Keratinocyte (primary cell): Measurements from ENCODE around the gene GNB5. TPM values are rescaled to one million over a fixed set of nuclear protein-coding genes. Genes with fewer than 3 reads are reported as not detected.

Source experiments
- DNase-seq: peaks from one replicate; pipeline ENCODE4 v3.0.0-alpha.2; 2011; ENCODE audit warnings: low read depth, missing footprints, low spot score
- FAIRE-seq: peaks from 2 replicates; lab custom pipeline; 2011; peaks lifted over from hg19 to GRCh38; lab: Jason Lieb, UNC
- H2AFZ ChIP-seq: 2 replicates; pipeline ENCODE4 v1.6.0; 2012; ENCODE audit warnings: low read length, control low read depth, inconsistent platforms; ENCODE audit not compliant: control insufficient read depth
- H3K27ac ChIP-seq: 2 replicates; pipeline ENCODE4 v1.5.1; 2011; ENCODE audit warnings: low read length; ENCODE audit not compliant: control insufficient read depth, insufficient read depth
- H3K27me3 ChIP-seq: 3 replicates; pipeline ENCODE4 v1.6.0; 2011; ENCODE audit warnings: low read length; ENCODE audit not compliant: control insufficient read depth, insufficient read depth; ENCODE audit errors: extremely low read depth
- H3K36me3 ChIP-seq, 2 experiments: 2 replicates in 1 of 2; 3 replicates in 1 of 2; pipeline ENCODE4 v1.5.1; 2011; ENCODE audit warnings: low read length in 2 of 2, mild to moderate bottlenecking in 1 of 2; ENCODE audit not compliant: control insufficient read depth in 2 of 2, insufficient read depth in 2 of 2; ENCODE audit errors: extremely low read depth in 1 of 2
- H3K4me1 ChIP-seq: 3 replicates; pipeline ENCODE4 v1.5.1; 2011; ENCODE audit warnings: low read length; ENCODE audit not compliant: control insufficient read depth, insufficient read depth; ENCODE audit errors: extremely low read depth
- H3K4me2 ChIP-seq: 3 replicates; pipeline ENCODE4 v1.6.0; 2011; ENCODE audit warnings: low read depth, low read length; ENCODE audit not compliant: control insufficient read depth, insufficient read depth; ENCODE audit errors: extremely low read depth
- H3K4me3 ChIP-seq, 3 experiments: fragments of 200-600 bp in 1 of 3; sonication (generic) in 1 of 3; 2 replicates in 2 of 3; 3 replicates in 1 of 3; pipeline ENCODE4 v1.5.1; 2011 to 2016; ENCODE audit warnings: low read length in 3 of 3, mild to moderate bottlenecking in 3 of 3, control low read depth in 2 of 3, inconsistent platforms in 1 of 3, low read depth in 1 of 3, mixed read lengths in 1 of 3, mixed run types in 1 of 3, moderate library complexity in 1 of 3; ENCODE audit not compliant: control insufficient read depth in 2 of 3, insufficient read depth in 2 of 3; ENCODE audit errors: extremely low read depth in 1 of 3
- H3K79me2 ChIP-seq: 2 replicates; pipeline ENCODE4 v1.6.0; 2012; ENCODE audit warnings: low read length; ENCODE audit not compliant: control insufficient read depth, insufficient read depth
- H3K9ac ChIP-seq: 3 replicates; pipeline ENCODE4 v1.6.0; 2011; ENCODE audit warnings: low read length; ENCODE audit not compliant: control insufficient read depth, insufficient read depth; ENCODE audit errors: extremely low read depth
- H3K9me1 ChIP-seq: 3 replicates; pipeline ENCODE4 v1.6.0; 2011; ENCODE audit warnings: low read length; ENCODE audit not compliant: control insufficient read depth, insufficient read depth; ENCODE audit errors: extremely low read depth
- H3K9me3 ChIP-seq: 2 replicates; pipeline ENCODE4 v1.5.1; 2012; ENCODE audit warnings: low read depth, low read length; ENCODE audit not compliant: control insufficient read depth
- H4K20me1 ChIP-seq: 3 replicates; pipeline ENCODE4 v1.6.0; 2011; ENCODE audit warnings: low read length; ENCODE audit not compliant: control insufficient read depth, insufficient read depth; ENCODE audit errors: extremely low read depth
- EZH2 ChIP-seq: IDR thresholded peaks from one replicate; pipeline ENCODE4 v1.6.1; 2012; ENCODE audit warnings: inconsistent platforms, mild to moderate bottlenecking, low read length, moderate library complexity
- dilution Hi-C: fragments of 300-500 bp; cut with MboI; formaldehyde crosslinking; loops from one replicate; pipeline ENCODE4 v1.7.0; 2020; ENCODE audit warnings: low sequenced_read_pairs; ENCODE audit not compliant: extremely low pct_ligation_motif_present
- polyA plus RNA-seq, 5 experiments: library from polyadenylated mRNA; depleted of rRNA in 3 of 5; stranded (reverse) in 3 of 5; stranded (forward) in 1 of 5; unstranded in 1 of 5; fragments of >200 nt; gene quantifications; 1 replicate in 1 of 5; 2 replicates in 3 of 5; 3 replicates in 1 of 5; pipeline versions ENCODE4 v1.2.1 to v1.2.3, GENCODE V29; 2011 to 2012; ENCODE audit warnings: missing spikeins in 2 of 5, low read depth in 1 of 5, low replicate concordance in 1 of 5
- TF ChIP-seq, protein P1 (sequence below), 3 experiments: IDR thresholded peaks in 1 of 3; conservative IDR thresholded peaks in 1 of 3; optimal IDR thresholded peaks in 1 of 3; 2 replicates in 2 of 3; 3 replicates in 1 of 3; pipeline versions ENCODE3 to v1.5.1; 2011; ENCODE audit warnings: low read length in 3 of 3, mild to moderate bottlenecking in 3 of 3, moderate library complexity in 2 of 3, control low read depth in 1 of 3, inconsistent platforms in 1 of 3; ENCODE audit not compliant: insufficient read depth in 2 of 3; ENCODE audit errors: extremely low read depth in 1 of 3

GNB5 gene
- polyA plus RNA-seq, 1 donor (not counting 4 experiments of a cell fraction or from before 2014, with no cell fraction given): 25.8 TPM

GRCh38 chr15:52227456-52227855 is 36.3 kb upstream of the GNB5 start:
- dilution Hi-C loops: no loop called here
- Histone ChIP-seq H3K27ac (no peak overlapping the region), H3K4me2 (no peak overlapping the region), H3K9ac (no peak overlapping the region), H2AFZ (no peak overlapping the region), H3K36me3 (no peaks in the 10 kb centered on the region), H4K20me1 (no peaks in the 10 kb centered on the region), H3K27me3 (no peaks in the 10 kb centered on the region), H3K9me1 (no peaks in the 10 kb centered on the region), H3K9me3 (no peaks in the 10 kb centered on the region), H3K4me1 (peaks cover 6% of the 10 kb centered on the region), H3K79me2 (no peaks in the 10 kb centered on the region), H3K4me3 (no peak overlapping the region)
- DNase-seq (peak; percentile 42), FAIRE-seq (peak; percentile 9)
- TF ChIP-seq, protein P1, sequence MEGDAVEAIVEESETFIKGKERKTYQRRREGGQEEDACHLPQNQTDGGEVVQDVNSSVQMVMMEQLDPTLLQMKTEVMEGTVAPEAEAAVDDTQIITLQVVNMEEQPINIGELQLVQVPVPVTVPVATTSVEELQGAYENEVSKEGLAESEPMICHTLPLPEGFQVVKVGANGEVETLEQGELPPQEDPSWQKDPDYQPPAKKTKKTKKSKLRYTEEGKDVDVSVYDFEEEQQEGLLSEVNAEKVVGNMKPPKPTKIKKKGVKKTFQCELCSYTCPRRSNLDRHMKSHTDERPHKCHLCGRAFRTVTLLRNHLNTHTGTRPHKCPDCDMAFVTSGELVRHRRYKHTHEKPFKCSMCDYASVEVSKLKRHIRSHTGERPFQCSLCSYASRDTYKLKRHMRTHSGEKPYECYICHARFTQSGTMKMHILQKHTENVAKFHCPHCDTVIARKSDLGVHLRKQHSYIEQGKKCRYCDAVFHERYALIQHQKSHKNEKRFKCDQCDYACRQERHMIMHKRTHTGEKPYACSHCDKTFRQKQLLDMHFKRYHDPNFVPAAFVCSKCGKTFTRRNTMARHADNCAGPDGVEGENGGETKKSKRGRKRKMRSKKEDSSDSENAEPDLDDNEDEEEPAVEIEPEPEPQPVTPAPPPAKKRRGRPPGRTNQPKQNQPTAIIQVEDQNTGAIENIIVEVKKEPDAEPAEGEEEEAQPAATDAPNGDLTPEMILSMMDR (optimal IDR thresholded peaks at IDR 0.05 in 1 of 3, IDR thresholded peaks at IDR 0.05 in 1 of 3, conservative IDR thresholded peaks at IDR 0.05 in 1 of 3; ENCODE audit: extremely low read depth in 1 of 3, insufficient read depth in 2 of 3, low read length in 3 of 3): peak; percentile 72 to 83 (median 78)
- TF ChIP-seq EZH2: no peak

DNA sequence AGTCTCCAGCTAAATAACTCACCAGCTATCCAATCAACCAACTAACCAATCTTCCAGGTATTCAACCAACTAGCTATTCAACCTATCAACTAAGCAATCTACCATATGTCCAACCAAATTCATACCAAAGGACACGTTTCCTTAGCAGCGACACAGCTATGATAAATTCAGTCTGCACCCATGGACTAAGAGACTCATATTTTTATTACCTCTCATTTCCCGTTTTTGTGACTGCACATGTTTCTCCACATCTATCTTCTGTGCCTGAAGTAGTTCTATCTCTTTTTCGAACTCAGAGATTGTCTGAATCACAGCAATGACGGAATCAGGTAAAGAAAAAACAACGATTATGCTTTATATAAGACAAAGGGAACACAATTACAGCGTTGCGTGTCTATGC is 34.0 kb upstream of the GNB5 start:
- H3K4me3 ChIP-seq: no peak overlapping the region
- no peak for TF ChIP-seq EZH2
- no peak overlapping the region for H3K27ac ChIP-seq
- no peaks in the 10 kb centered on the region for H4K20me1 ChIP-seq
- no peak overlapping the region for H2AFZ ChIP-seq
- H3K79me2 ChIP-seq: no peaks in the 10 kb centered on the region
- peaks cover 6% of the 10 kb centered on the region for H3K4me1 ChIP-seq
- no peak for DNase-seq
- no peaks in the 10 kb centered on the region for H3K36me3 ChIP-seq
- no peak overlapping the region for H3K4me2 ChIP-seq
- H3K27me3 ChIP-seq: no peaks in the 10 kb centered on the region
- no peak for FAIRE-seq
- H3K9me3 ChIP-seq: no peaks in the 10 kb centered on the region
- dilution Hi-C loops: no loop called here
- no peak overlapping the region for H3K9ac ChIP-seq
- no peaks in the 10 kb centered on the region for H3K9me1 ChIP-seq

DNA sequence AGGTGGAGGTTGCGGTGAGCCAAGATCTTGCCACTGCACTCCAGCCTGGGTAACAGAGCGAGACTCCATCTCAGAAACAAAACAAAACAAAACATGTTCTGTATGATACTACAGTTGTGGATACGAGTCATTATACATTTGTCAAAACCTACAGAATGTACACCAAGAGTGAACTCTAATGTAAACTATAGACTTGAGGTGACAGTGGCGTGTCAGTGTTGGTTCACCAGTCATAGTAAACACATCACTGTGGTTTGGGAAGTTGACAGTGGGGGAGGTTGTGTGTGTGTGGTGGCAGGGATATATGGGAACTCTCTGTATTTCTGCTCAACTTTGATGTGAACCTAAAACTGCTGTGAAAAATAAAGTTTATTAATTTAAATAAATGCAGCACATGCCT is 33.0 kb upstream of the GNB5 start:
- no peak for TF ChIP-seq EZH2
- TF ChIP-seq, protein P1 (optimal IDR thresholded peaks at IDR 0.05 in 1 of 3, IDR thresholded peaks at IDR 0.05 in 1 of 3, conservative IDR thresholded peaks at IDR 0.05 in 1 of 3; ENCODE audit: extremely low read depth in 1 of 3, insufficient read depth in 2 of 3, low read length in 3 of 3): no peak
- Histone ChIP-seq H3K9ac (no peak overlapping the region), H3K4me1 (peaks cover 6% of the 10 kb centered on the region), H3K27me3 (no peaks in the 10 kb centered on the region), H2AFZ (no peak overlapping the region), H3K27ac (no peak overlapping the region), H3K79me2 (no peaks in the 10 kb centered on the region), H3K4me3 (no peak overlapping the region), H4K20me1 (no peaks in the 10 kb centered on the region), H3K4me2 (no peak overlapping the region), H3K36me3 (no peaks in the 10 kb centered on the region), H3K9me3 (no peaks in the 10 kb centered on the region), H3K9me1 (no peaks in the 10 kb centered on the region)
- no peak for FAIRE-seq
- no peak for DNase-seq
- dilution Hi-C loops: no loop called here
